Measurements from ENCODE around the gene RSU1.

Gene RSU1

DNA sequence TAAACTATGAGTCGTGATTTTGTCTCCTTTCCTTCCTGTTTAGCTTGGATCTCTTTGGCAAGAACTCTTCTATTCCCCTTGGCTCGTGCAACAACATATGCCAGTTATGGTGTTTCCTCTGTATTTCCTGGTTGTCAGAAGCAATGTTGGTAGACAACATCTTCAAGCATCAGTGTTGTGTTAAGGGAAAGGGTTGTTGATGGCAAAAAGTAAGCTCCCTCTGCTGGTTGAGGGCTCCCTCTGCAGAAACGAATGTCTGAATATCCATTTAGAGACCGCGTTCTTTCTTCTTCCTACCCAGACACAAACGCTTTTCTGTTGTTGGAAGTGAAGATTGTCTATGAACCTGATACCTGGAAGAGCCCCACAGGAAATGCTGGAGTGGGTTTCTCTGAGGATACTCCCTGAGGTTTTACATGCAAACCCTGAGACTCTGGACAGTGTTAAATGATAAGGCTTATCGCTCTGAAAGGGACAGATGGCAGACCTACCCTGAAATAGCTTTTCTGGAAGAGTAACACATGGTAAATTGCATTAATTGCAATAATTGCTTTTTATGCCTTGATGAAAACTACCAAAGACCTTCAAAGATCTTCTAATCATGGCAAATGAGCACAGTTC lies 272.0 kb downstream of the RSU1 start:
- no peaks in the 10 kb centered on the region for H3K4me1 ChIP-seq (ENCODE audit: insufficient read depth, low read length, severe bottlenecking)
- no peaks in the 10 kb centered on the region; the same call in 1 of the 2 replicates for H3K27me3 ChIP-seq (ENCODE audit: insufficient read depth, low read length)
- no peaks in the 10 kb centered on the region for H3K79me2 ChIP-seq (ENCODE audit: insufficient read depth, low read length)
- H3K9ac ChIP-seq (ENCODE audit: low read length) = no peak overlapping the region
- H3K9me3 ChIP-seq (ENCODE audit: low read length) = no peaks in the 10 kb centered on the region
- no peaks in the 10 kb centered on the region for H4K20me1 ChIP-seq (ENCODE audit: insufficient read depth, low read length)
- H3K4me2 ChIP-seq (ENCODE audit: low read length) = no peak overlapping the region
- H3K27ac ChIP-seq (ENCODE audit: low read depth, low read length, poor library complexity, severe bottlenecking) = no peak overlapping the region
- H3K9me2 ChIP-seq (ENCODE audit: low read depth, low read length) = no peaks in the 10 kb centered on the region
- no peaks in the 10 kb centered on the region for H3K36me3 ChIP-seq (ENCODE audit: insufficient read depth, low read length)
- H2AFZ ChIP-seq (ENCODE audit: low read length) = no peak overlapping the region
- no peak for TF ChIP-seq EZH2 (IDR thresholded peaks at IDR 0.05; ENCODE audit: borderline replicate concordance, low read length)
- TF ChIP-seq, protein P1, sequence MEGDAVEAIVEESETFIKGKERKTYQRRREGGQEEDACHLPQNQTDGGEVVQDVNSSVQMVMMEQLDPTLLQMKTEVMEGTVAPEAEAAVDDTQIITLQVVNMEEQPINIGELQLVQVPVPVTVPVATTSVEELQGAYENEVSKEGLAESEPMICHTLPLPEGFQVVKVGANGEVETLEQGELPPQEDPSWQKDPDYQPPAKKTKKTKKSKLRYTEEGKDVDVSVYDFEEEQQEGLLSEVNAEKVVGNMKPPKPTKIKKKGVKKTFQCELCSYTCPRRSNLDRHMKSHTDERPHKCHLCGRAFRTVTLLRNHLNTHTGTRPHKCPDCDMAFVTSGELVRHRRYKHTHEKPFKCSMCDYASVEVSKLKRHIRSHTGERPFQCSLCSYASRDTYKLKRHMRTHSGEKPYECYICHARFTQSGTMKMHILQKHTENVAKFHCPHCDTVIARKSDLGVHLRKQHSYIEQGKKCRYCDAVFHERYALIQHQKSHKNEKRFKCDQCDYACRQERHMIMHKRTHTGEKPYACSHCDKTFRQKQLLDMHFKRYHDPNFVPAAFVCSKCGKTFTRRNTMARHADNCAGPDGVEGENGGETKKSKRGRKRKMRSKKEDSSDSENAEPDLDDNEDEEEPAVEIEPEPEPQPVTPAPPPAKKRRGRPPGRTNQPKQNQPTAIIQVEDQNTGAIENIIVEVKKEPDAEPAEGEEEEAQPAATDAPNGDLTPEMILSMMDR (IDR thresholded peaks at IDR 0.05; ENCODE audit: low read length) = peak; percentile 72
- no peaks in the 10 kb centered on the region for H3F3A ChIP-seq (ENCODE audit: insufficient read depth, low read length)
- H3K4me3 ChIP-seq (ENCODE audit: low read depth, low read length, poor library complexity, severe bottlenecking) = no peak overlapping the region

DNA sequence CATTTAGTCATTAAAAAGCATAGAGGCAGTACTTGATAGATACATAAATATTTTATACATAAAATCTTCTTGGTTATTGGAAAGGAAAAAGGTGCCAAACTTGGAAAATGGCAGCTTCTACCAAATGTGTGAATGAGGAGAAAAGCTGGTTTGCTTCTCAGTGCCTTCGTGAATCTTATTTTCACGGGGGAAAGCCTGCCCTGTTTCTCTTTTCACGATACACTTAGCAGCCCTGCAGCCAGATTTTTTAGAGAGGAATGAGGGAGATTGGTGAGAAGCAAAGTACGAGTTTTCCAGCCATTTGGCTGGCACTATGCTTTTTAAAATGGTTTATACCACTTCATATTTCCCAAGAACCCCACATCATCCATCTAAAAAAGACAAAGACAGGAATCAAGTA lies 272.6 kb downstream of the RSU1 start:
- H2AFZ ChIP-seq (ENCODE audit: low read length) = no peak overlapping the region
- no peaks in the 10 kb centered on the region; the same call in 1 of the 2 replicates for H3K27me3 ChIP-seq (ENCODE audit: insufficient read depth, low read length)
- H3K9ac ChIP-seq (ENCODE audit: low read length) = no peak overlapping the region
- H3K9me3 ChIP-seq (ENCODE audit: low read length) = no peaks in the 10 kb centered on the region
- TF ChIP-seq, protein P1 (IDR thresholded peaks at IDR 0.05; ENCODE audit: low read length) = no peak
- no peak for TF ChIP-seq EZH2 (IDR thresholded peaks at IDR 0.05; ENCODE audit: borderline replicate concordance, low read length)
- no peaks in the 10 kb centered on the region for H3K9me2 ChIP-seq (ENCODE audit: low read depth, low read length)
- no peak overlapping the region for H3K4me2 ChIP-seq (ENCODE audit: low read length)
- no peak overlapping the region for H3K4me3 ChIP-seq (ENCODE audit: low read depth, low read length, poor library complexity, severe bottlenecking)
- no peaks in the 10 kb centered on the region for H3K4me1 ChIP-seq (ENCODE audit: insufficient read depth, low read length, severe bottlenecking)
- H4K20me1 ChIP-seq (ENCODE audit: insufficient read depth, low read length) = no peaks in the 10 kb centered on the region
- no peaks in the 10 kb centered on the region for H3K36me3 ChIP-seq (ENCODE audit: insufficient read depth, low read length)
- H3F3A ChIP-seq (ENCODE audit: insufficient read depth, low read length) = no peaks in the 10 kb centered on the region
- H3K27ac ChIP-seq (ENCODE audit: low read depth, low read length, poor library complexity, severe bottlenecking) = no peak overlapping the region
- H3K79me2 ChIP-seq (ENCODE audit: insufficient read depth, low read length) = no peaks in the 10 kb centered on the region

DNA sequence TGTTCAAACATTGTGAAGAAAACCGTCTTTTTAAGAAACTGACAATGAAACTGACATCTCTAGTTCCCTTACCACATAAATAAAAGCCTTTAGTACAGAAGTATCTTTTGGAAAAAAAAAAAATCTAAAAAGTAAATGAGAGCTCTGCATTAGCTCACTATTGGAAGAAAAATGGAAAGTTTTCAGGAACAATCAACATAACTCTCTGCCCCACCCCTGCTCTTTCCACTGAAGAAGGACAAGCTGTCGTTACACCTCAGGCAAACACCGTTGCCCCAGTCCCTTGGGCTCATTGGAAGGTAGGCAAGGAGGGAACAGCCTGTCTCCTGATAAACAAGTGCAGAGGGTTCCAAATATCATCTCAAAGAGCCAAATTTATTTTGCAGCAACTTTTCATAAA lies 273.1 kb downstream of the RSU1 start:
- Histone ChIP-seq H3K4me2 (ENCODE audit: low read length) (no peak overlapping the region), H3K4me3 (ENCODE audit: low read depth, low read length, poor library complexity, severe bottlenecking) (no peak overlapping the region), H3K79me2 (ENCODE audit: insufficient read depth, low read length) (no peaks in the 10 kb centered on the region), H2AFZ (ENCODE audit: low read length) (no peak overlapping the region), H3K27ac (ENCODE audit: low read depth, low read length, poor library complexity, severe bottlenecking) (no peak overlapping the region), H3K9me2 (ENCODE audit: low read depth, low read length) (no peaks in the 10 kb centered on the region), H3K9me3 (ENCODE audit: low read length) (no peaks in the 10 kb centered on the region), H3K9ac (ENCODE audit: low read length) (no peak overlapping the region), H3K27me3 (ENCODE audit: insufficient read depth, low read length) (no peaks in the 10 kb centered on the region), H3K4me1 (ENCODE audit: insufficient read depth, low read length, severe bottlenecking) (no peaks in the 10 kb centered on the region), H3F3A (ENCODE audit: insufficient read depth, low read length) (no peaks in the 10 kb centered on the region), H4K20me1 (ENCODE audit: insufficient read depth, low read length) (no peaks in the 10 kb centered on the region), H3K36me3 (ENCODE audit: insufficient read depth, low read length) (no peaks in the 10 kb centered on the region)
- TF ChIP-seq, protein P1 (IDR thresholded peaks at IDR 0.05; ENCODE audit: low read length) = no peak
- TF ChIP-seq EZH2 (IDR thresholded peaks at IDR 0.05; ENCODE audit: borderline replicate concordance, low read length) = no peak

Measured in OCI-LY1 (cell line).